HG03520 (cell line): ENCODE results near the gene LITAFD.
"Not testable (repeated sequence)": the region's sequence is repeated elsewhere in the genome, so short reads cannot be mapped to it uniquely, and the experiment has no call there.

Source experiments
- ATAC-seq: cut with Tn5 transposase; IDR thresholded peaks from one replicate; pipeline ENCODE4 v1.9.1; 2021; ENCODE audit warnings: mild to moderate bottlenecking, moderate library complexity; ENCODE audit not compliant: unreplicated experiment

Gene LITAFD

DNA sequence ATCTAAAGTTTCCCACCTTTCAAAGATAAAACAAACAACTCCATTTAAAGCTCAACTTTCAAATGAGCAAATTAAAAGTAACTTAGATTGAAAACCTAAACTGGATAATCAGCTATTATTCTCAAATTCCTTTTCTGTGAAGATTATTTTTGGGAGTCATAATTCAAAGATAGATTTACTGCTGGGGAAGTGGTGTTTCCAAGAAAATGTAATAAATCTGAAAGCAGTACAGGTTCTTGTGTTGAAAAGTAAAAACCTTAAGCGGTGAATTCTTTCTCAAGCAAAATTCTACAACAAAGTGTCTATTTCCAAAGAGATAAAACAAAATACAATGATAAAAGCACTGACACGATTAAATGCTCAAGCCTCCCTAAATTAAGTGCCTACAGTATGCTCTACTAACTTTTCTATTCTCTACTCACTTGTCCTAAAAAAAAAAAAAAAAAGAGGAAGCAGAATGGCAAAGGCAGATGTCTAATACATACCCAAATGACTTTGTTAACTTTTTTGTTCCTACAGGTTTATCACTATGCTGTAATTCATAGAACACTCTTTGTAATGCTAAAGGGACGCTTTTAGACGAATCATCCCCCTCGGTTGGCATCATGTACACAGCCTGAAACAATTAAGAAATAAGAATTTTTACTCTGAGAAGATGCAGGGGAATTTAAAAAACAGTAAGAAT, 34.5 kb downstream of the LITAFD start:
- ATAC-seq, result no peak

- not testable (repeated sequence) for ATAC-seq
Measured at GRCh38 chr16:8917336-8917735, 35.2 kb downstream of the LITAFD start.

DNA sequence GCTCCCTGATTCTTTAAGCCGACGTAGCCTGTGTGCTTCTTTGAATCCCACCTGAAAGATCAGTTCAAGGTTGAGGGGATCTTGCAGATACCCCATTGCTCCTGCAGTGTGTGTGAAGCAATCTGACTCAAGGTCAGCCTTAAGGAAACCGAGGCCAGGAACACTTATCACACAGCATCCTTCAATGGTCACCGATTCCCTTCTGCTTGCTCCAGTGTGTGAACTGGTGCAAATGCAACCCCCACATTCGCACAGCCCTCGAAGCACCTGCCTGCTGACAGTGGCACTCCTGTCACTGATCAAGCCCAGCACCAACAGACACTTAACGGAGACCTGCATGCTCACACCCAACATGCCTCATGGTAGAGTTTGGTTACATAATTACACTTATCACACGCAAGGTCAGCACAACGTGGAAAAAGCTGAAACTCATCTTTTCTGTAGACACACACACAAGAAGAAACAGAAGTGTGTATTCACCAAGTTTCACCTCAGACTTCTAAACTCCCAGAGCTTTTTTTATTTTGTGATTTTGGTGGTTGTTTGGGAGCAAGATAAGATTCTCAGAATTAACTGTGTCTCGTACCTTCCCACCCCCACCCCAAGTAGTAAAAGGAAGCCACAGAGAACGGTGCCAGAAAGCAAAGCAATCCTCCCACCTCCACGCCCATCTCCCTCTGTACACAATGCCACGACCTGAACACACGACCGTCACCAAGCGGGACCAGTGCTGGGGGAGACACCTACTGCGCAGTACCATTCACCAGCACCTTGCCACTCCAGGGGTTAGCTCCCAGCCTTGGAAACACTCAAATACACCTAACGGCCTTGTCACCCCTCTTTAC, 37.2 kb downstream of the LITAFD start:
- no peak for ATAC-seq

DNA sequence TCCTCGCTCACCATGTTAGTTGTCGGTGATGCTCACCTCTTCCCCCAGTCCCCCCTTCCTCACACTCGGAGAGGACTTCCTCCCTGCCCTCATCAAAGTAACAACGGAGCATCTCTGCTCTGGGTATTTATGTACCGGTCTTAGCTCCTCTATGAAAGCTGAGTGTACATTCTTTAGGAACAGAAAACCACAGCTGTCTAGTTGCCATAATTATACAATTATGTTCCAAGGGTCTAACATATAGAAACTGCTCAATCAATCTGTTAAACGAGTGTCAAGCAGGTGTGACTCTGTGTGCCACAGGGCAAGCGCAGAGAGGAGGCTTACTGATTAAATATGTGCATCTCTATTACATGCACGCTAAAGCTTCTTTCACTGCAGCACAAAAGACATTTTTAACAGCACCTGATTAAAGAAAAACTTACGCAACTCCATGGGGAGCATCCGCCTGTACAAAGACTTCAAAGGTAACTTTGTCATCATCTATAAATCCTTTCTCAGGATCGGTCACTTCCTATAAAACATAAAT, 37.8 kb downstream of the LITAFD start:
- ATAC-seq, result no peak

DNA sequence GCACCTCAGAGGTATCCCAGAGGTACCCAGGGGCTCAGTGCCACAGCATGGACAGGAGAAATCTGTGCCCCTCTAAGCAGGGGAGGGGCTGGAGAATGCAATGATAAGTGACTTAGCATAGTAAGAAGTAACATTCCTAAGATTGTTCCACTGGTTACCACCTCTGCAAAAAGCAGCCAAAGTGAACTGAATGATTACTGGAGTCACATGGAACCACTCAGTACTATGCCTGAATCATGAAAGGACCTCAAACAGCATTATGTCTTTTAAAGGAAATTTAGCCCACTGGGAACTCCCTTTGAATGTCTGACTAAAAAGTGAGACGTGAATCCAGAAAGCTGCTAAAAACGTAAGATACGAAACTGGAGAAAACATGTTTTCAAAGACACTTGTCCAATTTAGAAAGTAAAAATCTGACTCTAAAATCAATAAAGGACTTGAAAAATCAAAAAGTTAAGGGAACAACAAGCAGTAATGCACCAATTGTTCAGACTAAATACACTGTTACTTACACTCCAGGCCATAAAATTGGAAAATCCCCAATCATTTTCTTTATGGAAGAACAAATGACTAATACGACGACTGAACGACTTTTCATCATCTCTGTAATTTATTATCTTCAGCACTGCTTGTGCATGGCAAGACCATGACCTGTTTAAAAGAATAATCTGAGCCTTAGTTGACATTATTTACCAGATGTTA, 38.6 kb downstream of the LITAFD start:
- ATAC-seq, result no peak

DNA sequence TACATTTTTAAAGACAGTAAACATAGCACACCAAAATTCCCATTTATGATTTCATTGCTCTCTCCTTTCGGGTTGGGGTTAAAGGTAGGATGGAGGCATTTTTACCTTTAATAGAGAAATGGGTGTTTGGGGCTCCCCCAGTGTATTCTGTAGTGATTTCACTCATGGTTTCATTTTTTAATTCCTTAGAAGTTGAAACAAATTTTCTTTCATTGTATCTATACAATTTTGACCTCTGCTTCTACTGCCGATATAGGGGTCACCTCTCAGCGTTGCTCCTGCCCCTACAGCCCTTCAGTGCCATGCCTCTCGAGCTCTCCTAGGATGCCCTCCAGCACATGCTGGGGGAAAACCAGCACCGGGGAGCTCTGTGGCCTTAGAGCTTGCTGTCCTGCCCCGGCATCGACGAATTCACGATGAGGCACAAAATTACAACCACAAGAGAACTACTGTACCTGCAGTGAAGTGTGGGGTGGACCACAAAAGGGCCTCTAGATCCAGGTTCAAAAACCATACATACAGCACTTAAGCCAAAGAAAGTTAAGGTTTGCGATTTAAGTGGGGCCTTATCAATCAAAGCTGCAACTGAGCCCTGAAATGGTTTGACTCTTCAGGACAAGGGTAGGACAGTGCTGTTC, 39.3 kb downstream of the LITAFD start:
- ATAC-seq, result no peak

DNA sequence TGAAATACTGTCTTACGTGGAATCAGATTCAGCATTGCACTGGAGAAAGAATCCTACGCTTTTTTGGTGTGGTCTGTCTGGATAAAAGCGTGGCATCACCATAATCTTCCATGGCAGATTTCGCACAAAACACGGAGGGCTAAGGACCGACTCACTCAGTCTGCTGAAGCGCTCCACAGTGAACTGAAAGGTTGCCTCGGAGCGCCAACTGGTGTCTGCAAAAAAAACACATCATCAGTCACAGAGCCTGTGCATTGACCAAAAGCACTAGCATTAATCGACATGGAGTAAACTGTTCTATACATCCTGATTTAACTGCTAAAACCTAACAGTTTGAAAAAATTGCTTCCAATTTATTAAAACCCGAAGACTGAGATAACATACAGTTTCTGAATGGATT, 41.0 kb downstream of the LITAFD start:
- no peak for ATAC-seq

GRCh38 chr16:8924214-8924613, 42.1 kb downstream of the LITAFD start:
- no peak for ATAC-seq

GRCh38 chr16:8925455-8925854, 43.3 kb downstream of the LITAFD start:
- no peak for ATAC-seq

DNA sequence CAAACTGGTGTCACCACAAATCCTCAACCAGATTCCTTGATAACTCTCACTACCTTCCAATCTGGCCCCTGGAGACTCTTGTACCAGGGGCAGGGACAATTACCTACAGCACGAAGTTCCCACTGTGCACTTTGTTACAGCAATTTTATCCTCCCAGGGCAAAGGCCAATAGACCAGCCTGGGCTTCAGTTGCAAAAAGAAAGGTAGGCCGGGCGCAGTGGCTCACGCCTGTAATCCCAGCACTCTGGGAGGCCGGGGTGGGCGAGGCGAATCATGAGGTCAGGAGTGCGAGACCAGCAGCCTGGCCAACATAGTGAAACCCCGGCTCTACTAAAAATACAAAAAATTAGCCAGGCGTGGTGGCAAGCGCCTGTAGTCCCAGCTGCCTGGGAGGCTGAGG, 44.7 kb downstream of the LITAFD start:
- no peak for ATAC-seq

GRCh38 chr16:8928467-8928957, 46.4 kb downstream of the LITAFD start:
- no peak for ATAC-seq

GRCh38 chr16:8929086-8929748, 47.1 kb downstream of the LITAFD start:
- peak; percentile 48 for ATAC-seq

DNA sequence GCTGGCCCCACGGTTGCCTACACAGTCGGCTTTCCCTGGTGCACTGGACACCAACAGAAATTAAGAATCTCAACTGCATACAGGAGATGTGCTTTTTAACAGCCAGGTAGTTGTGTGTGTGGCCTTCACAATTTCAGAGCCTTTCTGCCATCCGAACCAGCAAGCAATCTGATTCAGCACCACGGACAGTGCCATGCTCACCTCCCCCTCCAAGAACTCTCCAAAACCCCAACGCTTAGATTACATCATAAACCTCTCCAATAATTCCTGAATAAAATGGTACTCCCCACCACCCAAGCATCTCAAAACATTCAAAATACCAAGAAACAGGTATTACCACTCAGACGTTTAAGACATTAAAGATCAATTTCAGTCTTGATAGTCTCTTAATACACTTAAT, 49.7 kb downstream of the LITAFD start:
- ATAC-seq, result no peak

GRCh38 chr16:8934601-8935000, 52.5 kb downstream of the LITAFD start:
- ATAC-seq, result no peak
